Endothelial cell of umbilical vein (primary cell): ENCODE results near the gene ZBTB20. TPM values are rescaled to one million over a fixed set of nuclear protein-coding genes. Genes with fewer than 3 reads are reported as not detected.

Experiments used
- BruUV-seq: library from RNA; stranded (reverse); fragments of 400-500 nt; replicated peaks from 2 replicates; lab custom pipeline; 2021; lab: Mats Ljungman, UMichigan
- CTCF ChIA-PET: fragments of 300-600, 350-600 bp; sonication (Branson Sonifier 250); formaldehyde crosslinking; loops from one replicate; lab custom pipeline; 2021; ENCODE audit warnings: antibody characterized with exemption, inconsistent platforms; lab: Charles Lee
- POLR2A ChIA-PET: fragments of 300-600, 350-600 bp; sonication (Branson Sonifier 250); formaldehyde crosslinking; loops from one replicate; lab custom pipeline; 2021; ENCODE audit warnings: antibody characterized with exemption, inconsistent platforms; lab: Charles Lee
- DNase-seq: peaks from one replicate; pipeline ENCODE4 v3.0.0-alpha.2; 2011; ENCODE audit warnings: low read depth, low spot score
- FAIRE-seq: peaks from 2 replicates; lab custom pipeline; 2011; peaks lifted over from hg19 to GRCh38; lab: Jason Lieb, UNC
- H2AFZ ChIP-seq: 2 replicates; pipeline ENCODE4 v1.6.0; 2012; ENCODE audit warnings: low read depth, low read length, control low read depth, inconsistent platforms
- H3K27ac ChIP-seq: 2 replicates; pipeline ENCODE4 v1.5.1; 2011; ENCODE audit warnings: low read depth, mild to moderate bottlenecking, control low read depth, low read length, moderate library complexity; ENCODE audit not compliant: insufficient read depth
- H3K27me3 ChIP-seq, 2 experiments: 2 replicates each; pipeline versions ENCODE4 v1.6.0 to v1.6.1; 2011; ENCODE audit warnings: low read length in 2 of 2, mixed read lengths in 1 of 2; ENCODE audit not compliant: control insufficient read depth in 2 of 2, insufficient read depth in 2 of 2
- H3K36me3 ChIP-seq, 2 experiments: 2 replicates in 1 of 2; 3 replicates in 1 of 2; pipeline ENCODE4 v1.5.1; 2011; ENCODE audit warnings: low read length in 2 of 2, mild to moderate bottlenecking in 1 of 2, moderate library complexity in 1 of 2; ENCODE audit not compliant: control insufficient read depth in 2 of 2, insufficient read depth in 2 of 2; ENCODE audit errors: extremely low read depth in 1 of 2
- H3K4me1 ChIP-seq: 3 replicates; pipeline ENCODE4 v1.5.1; 2011; ENCODE audit warnings: mild to moderate bottlenecking, low read length; ENCODE audit not compliant: control insufficient read depth, insufficient read depth; ENCODE audit errors: extremely low read depth
- H3K4me2 ChIP-seq: 2 replicates; pipeline ENCODE4 v1.6.1; 2011; ENCODE audit warnings: low read length, control low read depth, mixed read lengths; ENCODE audit not compliant: insufficient read depth
- H3K4me3 ChIP-seq, 3 experiments: fragments of 200-600 bp in 1 of 3; sonication (generic), shearing (Covaris generic) in 1 of 3; replicated peaks in 1 of 3; 2 replicates each; pipeline ENCODE4 v1.5.1; 2011 to 2016; ENCODE audit warnings: control low read depth in 3 of 3, low read length in 3 of 3, mild to moderate bottlenecking in 2 of 3, inconsistent platforms in 1 of 3, low read depth in 1 of 3, moderate library complexity in 1 of 3; ENCODE audit not compliant: insufficient read depth in 1 of 3
- H3K79me2 ChIP-seq: 2 replicates; pipeline ENCODE4 v1.6.0; 2012; ENCODE audit warnings: low read length, inconsistent platforms; ENCODE audit not compliant: control insufficient read depth, insufficient read depth
- H3K9ac ChIP-seq: replicated peaks from 2 replicates; pipeline ENCODE3; 2011; ENCODE audit warnings: low read length, control low read depth; ENCODE audit not compliant: insufficient read depth; ENCODE audit errors: extremely low read depth
- H3K9me1 ChIP-seq: replicated peaks from 3 replicates; pipeline ENCODE4 v1.6.0; 2011; ENCODE audit warnings: mild to moderate bottlenecking, low read length; ENCODE audit not compliant: control insufficient read depth, insufficient read depth; ENCODE audit errors: extremely low read depth
- H3K9me3 ChIP-seq: replicated peaks from 2 replicates; pipeline ENCODE4 v1.5.1; 2012; ENCODE audit warnings: low read length, inconsistent platforms; ENCODE audit not compliant: control insufficient read depth, insufficient read depth
- H4K20me1 ChIP-seq: replicated peaks from 2 replicates; pipeline ENCODE3; 2011; ENCODE audit warnings: mild to moderate bottlenecking, low read length; ENCODE audit not compliant: control insufficient read depth, insufficient read depth; ENCODE audit errors: extremely low read depth
- EZH2 ChIP-seq: IDR thresholded peaks from 2 replicates; pipeline ENCODE4 v1.6.1; 2012; ENCODE audit warnings: borderline replicate concordance, low read depth, mild to moderate bottlenecking, moderate library complexity, low read length, inconsistent platforms; ENCODE audit not compliant: severe bottlenecking
- FOS ChIP-seq: IDR thresholded peaks from 2 replicates; pipeline ENCODE4 v1.6.1; 2011; ENCODE audit warnings: mild to moderate bottlenecking, low read length, moderate library complexity, borderline replicate concordance; ENCODE audit not compliant: insufficient read depth
- GATA2 ChIP-seq: IDR thresholded peaks from 2 replicates; pipeline ENCODE4 v1.7.0; 2011; ENCODE audit warnings: low read depth, mild to moderate bottlenecking, moderate library complexity, mixed read lengths, low read length; ENCODE audit not compliant: insufficient read length, insufficient read depth
- JUN ChIP-seq: IDR thresholded peaks from 2 replicates; pipeline ENCODE4 v1.6.1; 2011; ENCODE audit warnings: borderline replicate concordance, low read depth; ENCODE audit not compliant: insufficient read length, insufficient read depth
- MYC ChIP-seq: IDR thresholded peaks from one replicate; pipeline ENCODE4 v1.6.1; 2011; ENCODE audit warnings: mild to moderate bottlenecking, low read depth, low read length
- POLR2A ChIP-seq: IDR thresholded peaks from 2 replicates; pipeline ENCODE4 v1.6.1; 2012; ENCODE audit warnings: low read depth, mild to moderate bottlenecking, control low read depth, low read length
- POLR2AphosphoS5 ChIP-seq: IDR thresholded peaks from 2 replicates; pipeline ENCODE4 v1.6.1; 2012; ENCODE audit warnings: low read depth, mild to moderate bottlenecking, control low read depth, low read length, moderate library complexity; ENCODE audit not compliant: insufficient read depth
- dilution Hi-C: fragments of 300-500 bp; cut with MboI; formaldehyde crosslinking; loops from one replicate; pipeline ENCODE4 v1.15.0; 2019; ENCODE audit warnings: low sequenced_read_pairs; ENCODE audit not compliant: extremely low pct_ligation_motif_present
- intact Hi-C: fragments of 100-400 bp; cut with micrococcal nuclease; formaldehyde crosslinking; loops from one replicate; pipeline ENCODE4 v1.10.0; 2022
- polyA plus RNA-seq, 4 experiments: library from polyadenylated mRNA; depleted of rRNA in 3 of 4; stranded (reverse) in 3 of 4; unstranded in 1 of 4; fragments of >200 nt; gene quantifications; 2 replicates each; pipeline versions ENCODE4 v1.2.1 to v1.2.3, GENCODE V29; 2011 to 2012; ENCODE audit warnings: missing spikeins in 1 of 4
- total RNA-seq: library from RNA; stranded (reverse); gene quantifications from 2 replicates; pipeline ENCODE4 v1.2.3, GENCODE V29; 2021
- TF ChIP-seq, protein P1 (sequence below), 2 donors: IDR thresholded peaks; 1 replicate in 1 of 2; 2 replicates in 1 of 2; pipeline ENCODE4 v1.5.1; 2011; ENCODE audit warnings: low read length in 2 of 2, mild to moderate bottlenecking in 2 of 2, moderate library complexity in 2 of 2, control low read depth in 1 of 2, inconsistent platforms in 1 of 2, low read depth in 1 of 2; ENCODE audit not compliant: insufficient read depth in 1 of 2; ENCODE audit errors: extremely low read depth in 1 of 2
- TF ChIP-seq, protein P2 (sequence below): IDR thresholded peaks from 2 replicates; pipeline ENCODE4 v1.6.1; 2011; ENCODE audit not compliant: insufficient read depth, insufficient read length

ZBTB20 gene
- total and polyA plus RNA-seq, 2 donors (not counting 3 experiments of a cell fraction or from before 2014, with no cell fraction given): 2.1 to 20.5 TPM

DNA sequence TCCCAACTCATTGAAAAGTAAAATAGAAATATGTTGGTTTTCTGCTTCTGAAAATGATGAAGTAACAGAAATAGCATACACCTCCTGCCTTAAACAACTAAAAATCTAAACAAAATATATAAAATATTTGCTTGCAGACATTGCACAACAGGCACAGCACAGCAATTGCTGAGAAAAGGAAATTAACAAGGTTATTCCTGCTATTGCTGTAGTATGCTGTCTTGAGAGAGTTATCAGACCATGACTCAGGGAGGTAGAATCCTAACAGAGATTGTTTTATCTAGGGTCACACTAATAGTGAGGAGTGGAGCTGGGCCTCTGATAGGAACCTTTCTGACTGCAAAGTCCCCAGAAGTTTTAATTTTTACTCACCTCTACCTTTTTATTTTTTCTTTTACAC, 72.6 kb downstream of the ZBTB20 start:
- no peak overlapping the region for H3K9ac ChIP-seq
- no peaks in the 10 kb centered on the region for H3K9me1 ChIP-seq
- no peaks in the 10 kb centered on the region for H3K79me2 ChIP-seq
- DNase-seq (no peak), FAIRE-seq (no peak)
- H3K4me3 ChIP-seq: no peak overlapping the region
- CTCF ChIA-PET: no interaction called here
- no peaks in the 10 kb centered on the region for H3K9me3 ChIP-seq
- H3K27me3 ChIP-seq: no peaks in the 10 kb centered on the region
- no peaks in the 10 kb centered on the region for H4K20me1 ChIP-seq
- H3K36me3 ChIP-seq: no peaks in the 10 kb centered on the region
- H2AFZ ChIP-seq: no peak overlapping the region
- no TSS peak for BruUV-seq
- no peak overlapping the region for H3K27ac ChIP-seq
- dilution Hi-C loops (no loop called here), intact Hi-C loops (no loop called here)
- POLR2A ChIA-PET: no interaction called here
- peaks cover 26% of the 10 kb centered on the region for H3K4me1 ChIP-seq
- no peak overlapping the region for H3K4me2 ChIP-seq
- TF ChIP-seq POLR2A (no peak), JUN (no peak), MYC (no peak), POLR2AphosphoS5 (no peak), GATA2 (no peak), FOS (no peak), EZH2 (no peak)
- TF ChIP-seq, protein P1, sequence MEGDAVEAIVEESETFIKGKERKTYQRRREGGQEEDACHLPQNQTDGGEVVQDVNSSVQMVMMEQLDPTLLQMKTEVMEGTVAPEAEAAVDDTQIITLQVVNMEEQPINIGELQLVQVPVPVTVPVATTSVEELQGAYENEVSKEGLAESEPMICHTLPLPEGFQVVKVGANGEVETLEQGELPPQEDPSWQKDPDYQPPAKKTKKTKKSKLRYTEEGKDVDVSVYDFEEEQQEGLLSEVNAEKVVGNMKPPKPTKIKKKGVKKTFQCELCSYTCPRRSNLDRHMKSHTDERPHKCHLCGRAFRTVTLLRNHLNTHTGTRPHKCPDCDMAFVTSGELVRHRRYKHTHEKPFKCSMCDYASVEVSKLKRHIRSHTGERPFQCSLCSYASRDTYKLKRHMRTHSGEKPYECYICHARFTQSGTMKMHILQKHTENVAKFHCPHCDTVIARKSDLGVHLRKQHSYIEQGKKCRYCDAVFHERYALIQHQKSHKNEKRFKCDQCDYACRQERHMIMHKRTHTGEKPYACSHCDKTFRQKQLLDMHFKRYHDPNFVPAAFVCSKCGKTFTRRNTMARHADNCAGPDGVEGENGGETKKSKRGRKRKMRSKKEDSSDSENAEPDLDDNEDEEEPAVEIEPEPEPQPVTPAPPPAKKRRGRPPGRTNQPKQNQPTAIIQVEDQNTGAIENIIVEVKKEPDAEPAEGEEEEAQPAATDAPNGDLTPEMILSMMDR (IDR thresholded peaks at IDR 0.05; ENCODE audit: extremely low read depth in 1 of 2, insufficient read depth in 1 of 2, low read depth in 1 of 2, low read length in 2 of 2): no peak
- TF ChIP-seq, protein P2, sequence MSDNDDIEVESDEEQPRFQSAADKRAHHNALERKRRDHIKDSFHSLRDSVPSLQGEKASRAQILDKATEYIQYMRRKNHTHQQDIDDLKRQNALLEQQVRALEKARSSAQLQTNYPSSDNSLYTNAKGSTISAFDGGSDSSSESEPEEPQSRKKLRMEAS: no peak
